ENCODE measurements around the gene MISP3.

The MISP3 gene

DNA sequence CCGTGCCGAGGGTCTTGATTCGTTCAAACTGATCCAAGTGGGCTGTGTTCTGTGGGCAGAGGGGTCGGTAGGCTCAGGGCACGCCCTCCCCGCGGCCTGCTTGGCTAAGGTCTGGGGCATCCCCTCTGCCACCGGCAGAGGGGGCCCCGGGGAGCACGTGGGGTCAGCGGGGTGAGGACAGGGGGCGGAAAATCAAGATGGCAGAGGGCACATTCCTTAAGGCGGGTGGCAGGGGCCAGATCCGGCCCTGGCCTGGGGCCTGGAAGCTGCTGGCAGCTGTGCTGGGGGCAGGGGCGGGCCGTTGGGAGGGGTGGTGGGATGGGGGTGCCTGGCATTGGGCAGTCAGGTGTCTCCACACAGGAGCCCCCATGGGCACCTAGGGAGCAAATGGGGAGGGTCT lies 34.3 kb downstream of the MISP3 start:
- DNase-seq: no peak

GRCh38 chr19:14107581-14108461 lies 35.2 kb downstream of the MISP3 start:
- DNase-seq: no peak

DNA sequence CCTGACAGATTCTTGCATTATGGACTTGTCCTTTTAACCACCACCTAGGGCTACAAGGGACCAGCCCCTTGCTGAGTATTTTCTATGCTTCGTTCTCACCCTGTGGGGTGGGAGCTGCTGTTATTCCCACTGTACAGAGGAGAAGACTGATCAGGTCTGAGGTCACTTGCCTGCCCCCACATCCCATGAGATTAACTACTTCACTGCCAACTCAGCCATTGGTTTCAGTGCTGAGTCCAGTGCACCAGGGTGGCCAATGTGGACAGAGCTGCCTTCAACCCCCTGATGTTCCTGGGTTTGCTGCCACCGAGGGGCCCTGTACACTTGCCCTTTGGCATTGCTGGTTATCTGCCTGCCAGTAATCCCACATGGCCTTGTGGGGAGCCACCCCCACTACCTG lies 38.1 kb downstream of the MISP3 start:
- DNase-seq: no peak

GRCh38 chr19:14111486-14111885 lies 38.9 kb downstream of the MISP3 start:
- DNase-seq: no peak

- DNase-seq: no peak
Measured at GRCh38 chr19:14112051-14112808, 39.6 kb downstream of the MISP3 start.

DNA sequence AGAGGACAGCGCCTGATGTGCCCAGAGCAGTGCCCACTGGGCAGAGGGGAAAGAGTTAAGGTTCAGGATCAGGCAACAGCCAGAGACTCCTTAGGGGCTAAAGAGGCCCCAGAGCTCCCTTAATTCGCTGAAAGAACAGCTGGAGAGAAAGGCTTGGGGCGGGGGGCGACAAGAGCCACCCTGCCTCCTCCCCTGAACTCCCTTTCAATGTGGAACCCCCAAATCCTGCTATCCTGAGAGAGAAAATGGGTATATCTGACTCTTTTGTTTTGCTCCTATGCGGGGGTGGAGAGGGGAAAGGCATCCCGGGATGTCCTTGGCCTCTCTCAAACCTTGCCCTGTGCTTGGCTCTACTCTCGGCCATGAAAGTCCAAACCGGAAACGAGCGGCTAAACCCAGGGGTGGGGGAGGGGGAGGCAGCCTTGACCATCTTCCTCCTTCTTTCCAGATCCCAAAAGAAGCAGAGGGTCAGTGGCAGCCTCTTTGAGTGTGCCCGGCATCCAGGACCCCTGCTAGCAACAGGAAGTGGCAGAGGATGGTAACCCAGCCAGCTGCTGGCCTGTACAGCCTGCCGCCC lies 40.3 kb downstream of the MISP3 start:
- DNase-seq: no peak

DNA sequence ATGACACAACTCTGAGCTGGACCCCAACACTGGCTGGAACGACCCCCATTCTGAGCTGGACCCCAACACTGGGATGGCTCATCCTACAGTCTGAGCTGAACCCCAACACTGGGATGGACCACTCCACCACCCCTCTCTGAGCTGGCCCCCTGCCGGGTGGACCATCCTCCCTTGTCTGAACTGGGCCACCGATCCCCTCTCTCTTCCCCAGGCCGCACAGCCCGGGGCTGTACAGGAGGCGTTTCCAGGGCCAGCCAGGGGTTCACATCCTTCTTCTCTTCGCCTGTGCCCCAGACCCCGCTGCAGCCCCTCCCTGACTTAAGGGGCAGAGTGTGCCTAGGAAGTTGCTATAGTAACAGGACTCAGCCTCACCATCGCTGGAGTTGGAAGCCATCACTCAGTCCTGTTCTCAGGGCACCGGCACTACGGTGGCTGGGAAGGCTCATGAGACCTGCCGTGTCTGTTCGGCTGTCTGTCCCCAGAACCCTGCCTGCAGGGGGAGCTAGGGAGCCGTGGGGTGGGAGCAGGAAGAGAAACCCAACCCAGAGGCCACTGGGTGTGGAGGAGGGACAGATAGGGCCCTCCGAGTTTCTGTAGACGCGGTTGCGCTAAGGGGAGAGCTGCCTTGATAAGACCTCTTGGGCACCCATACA lies 41.3 kb downstream of the MISP3 start:
- DNase-seq: no peak

DNA sequence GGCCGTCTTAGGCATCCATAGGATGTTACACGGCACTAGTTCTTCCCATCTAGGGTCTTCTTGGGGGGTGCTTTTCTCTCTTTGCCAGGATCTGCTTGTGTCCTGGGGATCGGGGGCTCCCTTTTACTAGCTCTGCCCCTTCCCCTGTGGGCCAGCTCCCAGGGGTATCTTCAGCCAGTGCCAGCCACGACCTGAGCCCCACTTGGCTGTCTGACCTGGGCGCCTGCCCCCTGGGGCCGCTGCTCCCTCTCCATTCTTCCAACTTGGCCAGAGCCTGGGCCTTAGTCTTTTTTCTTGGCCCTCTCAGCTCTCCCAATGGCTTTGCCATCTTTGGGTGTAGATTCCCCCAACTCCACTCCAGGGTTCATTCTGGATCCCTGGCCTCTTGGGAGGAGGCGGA lies 41.9 kb downstream of the MISP3 start:
- DNase-seq: no peak

DNA sequence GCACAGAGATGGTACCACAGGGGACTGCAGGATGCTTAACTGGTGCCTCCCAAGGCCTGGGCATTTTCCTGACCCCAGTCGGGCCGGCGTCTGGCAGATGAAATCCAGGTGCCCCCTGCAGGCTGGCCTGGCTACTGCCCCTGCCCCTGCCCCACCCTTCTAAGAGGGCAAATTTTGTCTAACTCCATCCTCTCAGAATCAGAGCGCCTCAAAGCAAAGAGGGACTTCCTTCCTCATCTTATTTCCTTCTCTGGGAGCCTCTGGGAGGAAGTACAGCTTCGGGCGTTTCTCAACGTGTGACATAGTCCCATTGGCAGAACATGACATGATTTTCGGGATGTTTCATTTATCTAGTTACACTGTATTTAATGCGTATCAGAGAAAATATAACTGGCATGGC lies 42.3 kb downstream of the MISP3 start:
- no peak for DNase-seq

- no peak for DNase-seq
Measured at GRCh38 chr19:14115756-14116155, 43.2 kb downstream of the MISP3 start.

GRCh38 chr19:14116525-14116917 lies 43.9 kb downstream of the MISP3 start:
- no peak for DNase-seq

DNA sequence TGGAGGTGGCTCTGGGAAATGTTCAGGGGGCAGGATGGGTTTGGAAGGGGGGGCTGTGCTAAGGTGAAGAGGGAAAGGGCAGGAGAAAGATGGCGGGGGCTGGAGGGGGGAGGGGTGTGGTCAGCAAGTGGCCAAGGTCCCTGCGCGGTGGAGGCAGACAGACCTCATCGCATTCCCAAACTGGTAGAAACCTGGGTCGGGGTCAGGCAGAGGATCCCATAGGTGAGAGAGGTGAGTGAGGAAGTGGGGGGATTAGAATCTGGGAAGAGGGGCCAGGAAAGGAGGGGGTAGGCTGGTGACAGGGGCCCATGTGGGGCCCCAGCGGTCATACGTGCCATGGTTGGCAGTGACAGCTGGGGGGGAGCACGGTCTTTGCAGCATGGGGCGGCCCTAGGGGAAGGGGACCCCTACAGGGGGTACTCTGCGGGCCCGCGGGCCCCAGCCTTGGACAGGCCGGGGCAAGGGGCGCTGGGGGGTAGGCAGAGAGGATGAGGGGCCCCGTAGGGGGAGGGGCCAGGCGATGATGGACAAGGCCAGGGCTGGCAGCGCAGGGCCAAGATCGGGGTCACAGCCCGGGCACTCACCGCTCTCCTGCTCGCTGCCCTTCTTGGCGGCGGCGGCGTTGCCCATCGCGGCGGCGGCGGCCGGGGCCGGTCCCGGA lies 44.5 kb downstream of the MISP3 start:
- no peak for DNase-seq

DNA sequence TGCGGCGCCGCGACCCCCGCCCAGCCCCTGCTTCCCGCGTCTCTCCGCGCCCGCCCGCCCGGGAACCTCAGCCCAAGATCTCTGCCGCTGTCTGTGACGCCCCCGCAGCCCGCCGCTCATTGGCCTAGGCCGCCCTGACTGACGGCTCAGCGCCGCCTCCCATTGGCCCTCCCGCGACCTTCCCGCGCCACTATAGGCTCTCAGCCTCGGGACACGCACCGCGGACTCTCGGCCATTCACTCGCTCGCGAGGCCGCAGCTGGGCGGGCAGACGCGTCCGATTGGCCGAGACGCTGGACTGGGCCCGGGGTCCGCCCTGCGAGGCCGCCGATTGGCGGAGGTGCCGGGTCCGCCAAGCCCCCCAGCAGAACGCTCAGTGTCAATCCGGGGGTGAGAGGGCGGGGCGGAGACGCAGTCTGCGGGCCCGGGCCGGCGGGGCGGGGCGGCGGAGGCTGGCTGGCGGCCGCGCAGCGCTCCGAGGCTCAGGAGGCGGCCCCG lies 45.1 kb downstream of the MISP3 start, which contains the start of gene PRKACA:
Gene PRKACA, minus strand, starts transcription at position 95 of the 497 bp plus-strand sequence. CDS start 215 bp downstream, outside the sequence.
- peak; percentile 98 for DNase-seq

DNA sequence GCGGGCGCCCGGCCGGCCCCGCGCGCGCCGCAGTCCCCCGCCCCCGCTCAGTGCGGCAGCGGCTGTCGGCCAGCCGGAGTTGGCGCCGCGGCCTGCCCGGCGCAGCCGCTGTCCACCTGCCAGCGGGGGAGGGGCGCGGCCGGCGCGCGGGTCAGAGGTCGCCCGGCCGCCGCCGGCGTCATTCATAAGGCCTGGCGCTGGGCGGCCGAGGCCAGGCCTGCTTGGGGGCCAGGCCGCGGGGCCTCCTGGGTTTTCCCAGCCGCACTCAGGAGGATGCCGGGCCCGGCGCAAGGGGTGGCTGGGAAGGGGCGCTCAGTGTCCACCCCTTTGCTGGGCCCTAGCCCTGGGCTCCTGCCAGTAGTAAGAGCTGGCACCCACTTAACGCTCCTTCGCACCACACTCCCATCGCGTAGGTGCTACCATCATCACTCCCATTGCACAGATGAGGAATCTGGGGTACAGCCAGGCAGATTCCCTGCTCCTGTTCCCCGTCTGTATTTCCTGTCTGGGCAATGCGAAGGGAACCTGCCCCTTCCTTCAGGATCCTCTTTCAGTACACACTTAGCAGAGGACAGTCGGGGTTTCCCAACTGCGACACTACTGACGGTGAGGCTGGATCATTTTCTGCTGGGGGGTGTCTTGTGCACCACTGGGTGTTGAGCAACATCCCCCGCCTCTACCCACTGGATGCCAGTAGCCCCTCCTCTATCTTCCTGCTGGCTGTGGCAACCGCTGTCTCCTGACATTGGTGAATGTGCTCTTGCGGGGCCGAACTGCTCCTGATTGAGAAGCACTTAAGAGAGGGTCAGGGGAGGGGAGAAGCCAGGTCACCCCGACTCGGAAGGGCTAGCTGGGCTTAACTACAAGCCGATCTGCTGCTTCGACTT lies 45.8 kb downstream of the MISP3 start:
- no peak for DNase-seq

- DNase-seq: no peak
Measured at GRCh38 chr19:14119146-14119545, 46.6 kb downstream of the MISP3 start.

GRCh38 chr19:14119644-14120496 lies 47.3 kb downstream of the MISP3 start:
- no peak for DNase-seq

GRCh38 chr19:14120497-14120780 lies 47.9 kb downstream of the MISP3 start:
- DNase-seq: no peak

- no peak for DNase-seq
Measured at GRCh38 chr19:14122924-14123323, 50.3 kb downstream of the MISP3 start.
